Brain microvascular endothelial cell (primary cell): ENCODE data around the gene TAF5L.
A peak's percentile ranks its signal among the peaks of the same experiment; 100 is the strongest.
"Not testable (repeated sequence)": the region's sequence is repeated elsewhere in the genome, so short reads cannot be mapped to it uniquely, and the experiment has no call there.

Experiments
- DNase-seq: peaks from one replicate; pipeline ENCODE4 v3.0.0-alpha.2; 2020
- H3K27ac ChIP-seq: fragments of 250-450 bp; sonication (Bioruptor Pico); 2 replicates; pipeline ENCODE4 v1.5.1; 2020; ENCODE audit warnings: mild to moderate bottlenecking, moderate library complexity
- H3K27me3 ChIP-seq: fragments of 250-450 bp; sonication (Bioruptor Pico); replicated peaks from 2 replicates; pipeline ENCODE4 v1.5.1; 2020; ENCODE audit warnings: mild to moderate bottlenecking
- H3K36me3 ChIP-seq: fragments of 250-450 bp; sonication (Bioruptor Pico); replicated peaks from 2 replicates; pipeline ENCODE4 v1.5.1; 2020; ENCODE audit warnings: mild to moderate bottlenecking
- H3K4me3 ChIP-seq: 2 replicates; pipeline ENCODE4 v1.5.1; 2011; ENCODE audit warnings: low read depth, mild to moderate bottlenecking, control low read depth, low read length, moderate library complexity
- CTCF ChIP-seq: IDR thresholded peaks from 2 replicates; pipeline ENCODE4 v1.5.1; 2011; ENCODE audit warnings: low read depth, mild to moderate bottlenecking, moderate library complexity, low read length, control low read depth, inconsistent platforms; ENCODE audit errors: missing control alignments
- in situ Hi-C: cut with HindIII; loops from 2 replicates; pipeline ENCODE4 v1.10.0; 2017; ENCODE audit warnings: low sequenced_read_pairs, low pct_ligation_motif_present

Gene TAF5L

GRCh38 chr1:229561141-229561540 is 64.8 kb downstream of the TAF5L start:
- no peaks in the 10 kb centered on the region for H3K36me3 ChIP-seq
- TF ChIP-seq CTCF, result no peak
- H3K27me3 ChIP-seq, result no peaks in the 10 kb centered on the region
- H3K27ac ChIP-seq, result no peak overlapping the region
- H3K4me3 ChIP-seq, result no peak overlapping the region
- DNase-seq, result no peak
- in situ Hi-C loops, result no loop called here

GRCh38 chr1:229560124-229560523 is 65.8 kb downstream of the TAF5L start:
- not testable (repeated sequence) for H3K27me3 ChIP-seq

GRCh38 chr1:229559336-229559801 is 66.6 kb downstream of the TAF5L start:
- H3K36me3 ChIP-seq, H3K27me3 ChIP-seq, DNase-seq, in situ Hi-C loops: not testable (repeated sequence)
- Histone ChIP-seq H3K27ac (peak overlapping the region; percentile 5), H3K4me3 (peak overlapping the region; percentile 77)

More at GRCh38 chr1:229560124-229560523, 65.8 kb downstream of the TAF5L start:
- H3K36me3 ChIP-seq, H3K4me3 ChIP-seq, H3K27ac ChIP-seq, in situ Hi-C loops, DNase-seq: not testable (repeated sequence)

- TF ChIP-seq CTCF, result peak; percentile 69
- peak; percentile 94 for DNase-seq
- H3K27me3 ChIP-seq, result no peaks in the 10 kb centered on the region
- peak within 1 kb of the TSS; percentile 33 for H3K27ac ChIP-seq
- H3K36me3 ChIP-seq, result no peaks in the 10 kb centered on the region
- in situ Hi-C loops, result no loop called here
- peak within 1 kb of the TSS; percentile 77 for H3K4me3 ChIP-seq
Measured at GRCh38 chr1:229558460-229559335, 67.2 kb downstream of the TAF5L start, which contains the start of gene ABCB10. Gene ABCB10 (minus strand): TSS chr1:229558707. CDS start chr1:229558652, 55 bp downstream.

- Histone ChIP-seq H3K27me3 (no peaks in the 10 kb centered on the region), H3K27ac (peak overlapping the region; percentile 23), H3K4me3 (peak overlapping the region; percentile 77), H3K36me3 (no peaks in the 10 kb centered on the region)
- in situ Hi-C loops, result no loop called here
- TF ChIP-seq CTCF, result peak; percentile 11
- DNase-seq, result no peak
Measured at GRCh38 chr1:229557913-229558414, 68.0 kb downstream of the TAF5L start.

GRCh38 chr1:229557200-229557850 is 68.6 kb downstream of the TAF5L start:
- no peak overlapping the region for H3K27ac ChIP-seq
- H3K36me3 ChIP-seq, result no peaks in the 10 kb centered on the region
- in situ Hi-C loops, result no loop called here
- no peak for TF ChIP-seq CTCF
- no peaks in the 10 kb centered on the region for H3K27me3 ChIP-seq
- DNase-seq, result no peak
- H3K4me3 ChIP-seq, result peak overlapping the region; percentile 77
